ENCODE results near the gene GAST. TPM values are rescaled to one million over a fixed set of nuclear protein-coding genes. Genes with fewer than 3 reads are reported as not detected.

The GAST gene
- total RNA-seq, 1 donor from 2014 or later, result not detected

DNA sequence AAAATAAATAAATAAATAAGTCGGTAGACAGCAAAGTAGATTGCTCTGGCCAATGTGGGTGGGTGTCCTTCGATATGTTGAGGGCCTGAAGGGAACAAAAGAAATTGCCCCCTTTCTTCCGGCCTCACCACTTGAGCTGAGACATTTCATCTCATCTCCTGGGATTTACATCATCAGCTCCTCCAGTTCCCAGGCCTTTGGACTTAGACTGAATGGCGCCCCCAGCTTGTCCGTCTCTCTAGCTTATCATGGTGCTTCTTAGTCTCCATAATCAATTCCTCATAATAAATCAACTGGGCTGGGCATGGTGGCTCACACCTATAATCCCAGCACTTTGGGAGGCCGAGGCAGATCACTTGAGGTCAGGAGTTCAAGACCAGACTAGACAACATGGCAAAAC lies 36.1 kb downstream of the GAST start:
- no peak for DNase-seq (ENCODE audit: low spot score)
- no peak overlapping the region for H3K4me2 ChIP-seq
- H3K4me1 ChIP-seq, result no peaks in the 10 kb centered on the region
- H3K27me3 ChIP-seq, result no peaks in the 10 kb centered on the region
- TF ChIP-seq EZH2phosphoT487 (IDR thresholded peaks at IDR 0.05) (no peak), EZH2 (IDR thresholded peaks at IDR 0.05) (no peak), CTCF (IDR thresholded peaks at IDR 0.05) (no peak)
- H3K27ac ChIP-seq, result no peak overlapping the region
- no peak overlapping the region for H2AFZ ChIP-seq (replicated peaks)
- no peaks in the 10 kb centered on the region for H4K20me1 ChIP-seq (ENCODE audit: low read depth)
- no peak overlapping the region for H3K9ac ChIP-seq
- no peaks in the 10 kb centered on the region for H3K9me3 Mint-ChIP-seq
- H3K36me3 ChIP-seq, result no peaks in the 10 kb centered on the region
- H3K9me3 ChIP-seq (ENCODE audit: low read depth), result no peaks in the 10 kb centered on the region
- no peaks in the 10 kb centered on the region for H3K79me2 ChIP-seq (ENCODE audit: low read depth)
- H3K4me1 Mint-ChIP-seq, result no peaks in the 10 kb centered on the region
- no peak overlapping the region for H3K4me3 Mint-ChIP-seq
- no peak overlapping the region for H3K4me3 ChIP-seq
- no peak overlapping the region for H3K27ac Mint-ChIP-seq
- H3F3A ChIP-seq (ENCODE audit: low read depth), result peaks cover 9% of the 10 kb centered on the region
- H3K27me3 Mint-ChIP-seq (ENCODE audit: insufficient read depth, low read depth), result peaks cover 4% of the 10 kb centered on the region
- H3K36me3 Mint-ChIP-seq, result no peaks in the 10 kb centered on the region

DNA sequence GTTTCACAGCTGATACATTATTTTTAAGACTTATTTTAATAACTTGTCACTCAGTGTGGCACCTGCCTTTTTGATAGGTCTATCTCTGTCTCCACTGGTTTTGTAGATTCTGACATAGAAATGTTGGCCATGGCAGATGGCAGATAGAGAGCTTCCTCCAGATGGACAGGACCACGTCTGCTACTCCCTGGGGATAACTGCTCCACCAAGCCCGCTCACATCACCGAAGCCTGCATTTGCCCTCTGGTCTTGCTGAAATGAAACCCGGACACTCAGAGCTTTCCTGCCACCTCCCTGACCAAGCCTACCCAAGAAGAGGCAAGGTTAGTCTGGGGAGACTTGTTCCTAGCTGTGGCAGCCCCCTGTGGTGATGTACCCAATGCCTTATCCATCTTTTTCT lies 38.7 kb downstream of the GAST start:
- Histone ChIP-seq H3K4me1 (no peaks in the 10 kb centered on the region), H3F3A (ENCODE audit: low read depth) (peaks cover 9% of the 10 kb centered on the region), H3K9ac (no peak overlapping the region), H3K27ac (no peak overlapping the region), H3K4me3 (no peak overlapping the region), H3K36me3 (no peaks in the 10 kb centered on the region), H3K27me3 (no peaks in the 10 kb centered on the region), H4K20me1 (ENCODE audit: low read depth) (no peaks in the 10 kb centered on the region), H2AFZ (replicated peaks) (no peak overlapping the region), H3K9me3 (ENCODE audit: low read depth) (no peaks in the 10 kb centered on the region), H3K4me2 (no peak overlapping the region), H3K79me2 (ENCODE audit: low read depth) (no peaks in the 10 kb centered on the region)
- Mint-ChIP-seq H3K9me3 (no peaks in the 10 kb centered on the region), H3K27me3 (ENCODE audit: insufficient read depth, low read depth) (peaks cover 4% of the 10 kb centered on the region), H3K27ac (no peak overlapping the region), H3K36me3 (peaks cover 5% of the 10 kb centered on the region), H3K4me3 (no peak overlapping the region), H3K4me1 (no peaks in the 10 kb centered on the region)
- DNase-seq (ENCODE audit: low spot score), result no peak
- TF ChIP-seq EZH2 (IDR thresholded peaks at IDR 0.05) (no peak), EZH2phosphoT487 (IDR thresholded peaks at IDR 0.05) (no peak), CTCF (IDR thresholded peaks at IDR 0.05) (no peak)

- Histone ChIP-seq H3K27me3 (no peaks in the 10 kb centered on the region), H4K20me1 (ENCODE audit: low read depth) (no peaks in the 10 kb centered on the region), H3K9ac (no peak overlapping the region), H3K4me3 (no peak overlapping the region), H3K79me2 (ENCODE audit: low read depth) (no peaks in the 10 kb centered on the region), H2AFZ (replicated peaks) (no peak overlapping the region), H3K4me1 (no peaks in the 10 kb centered on the region), H3K9me3 (ENCODE audit: low read depth) (no peaks in the 10 kb centered on the region), H3K36me3 (no peaks in the 10 kb centered on the region), H3K4me2 (no peak overlapping the region), H3K27ac (no peak overlapping the region), H3F3A (ENCODE audit: low read depth) (peaks cover 9% of the 10 kb centered on the region)
- Mint-ChIP-seq H3K9me3 (no peaks in the 10 kb centered on the region), H3K4me1 (no peaks in the 10 kb centered on the region), H3K4me3 (no peak overlapping the region), H3K36me3 (peaks cover 6% of the 10 kb centered on the region), H3K27ac (no peak overlapping the region), H3K27me3 (ENCODE audit: insufficient read depth, low read depth) (peaks cover 4% of the 10 kb centered on the region)
- no peak for DNase-seq (ENCODE audit: low spot score)
- TF ChIP-seq CTCF (IDR thresholded peaks at IDR 0.05) (no peak), EZH2phosphoT487 (IDR thresholded peaks at IDR 0.05) (no peak), EZH2 (IDR thresholded peaks at IDR 0.05) (no peak)
Observed at GRCh38 chr17:41751288-41751687, 39.2 kb downstream of the GAST start.
